NCI-H1048 (cell line): Measurements from ENCODE around the gene CCDC157.
"Not testable (repeated sequence)": the region's sequence is repeated elsewhere in the genome, so short reads cannot be mapped to it uniquely, and the experiment has no call there.

Experiments
- DNase-seq: peaks from one replicate; lab custom pipeline; 2025; lab: John Stamatoyannopoulos, UW

CCDC157 gene

GRCh38 chr22:30392661-30393321 lies 36.0 kb downstream of the CCDC157 start:
- no peak for DNase-seq

- DNase-seq: no peak
These were observed 36.5 kb downstream of the CCDC157 start for GRCh38 chr22:30393322-30393680.

GRCh38 chr22:30393885-30394284 lies 37.1 kb downstream of the CCDC157 start:
- DNase-seq: no peak

GRCh38 chr22:30396871-30397655 lies 40.3 kb downstream of the CCDC157 start, which contains the start of gene SEC14L2:
Gene SEC14L2 (plus strand): TSS chr22:30397018. CDS start chr22:30397117, 99 bp downstream.
- peak; percentile 24 for DNase-seq

GRCh38 chr22:30397656-30398635 lies 41.1 kb downstream of the CCDC157 start:
- no peak for DNase-seq

- no peak for DNase-seq
These were observed 42.2 kb downstream of the CCDC157 start for GRCh38 chr22:30398685-30399680.

- DNase-seq: no peak
These were observed 42.9 kb downstream of the CCDC157 start for GRCh38 chr22:30399718-30400117.

- no peak for DNase-seq
These were observed 43.4 kb downstream of the CCDC157 start for GRCh38 chr22:30400159-30400558.

- not testable (repeated sequence) for DNase-seq
These were observed 44.2 kb downstream of the CCDC157 start for GRCh38 chr22:30401024-30401423.

GRCh38 chr22:30402028-30402765 lies 45.4 kb downstream of the CCDC157 start:
- DNase-seq: no peak

- not testable (repeated sequence) for DNase-seq
These were observed 45.9 kb downstream of the CCDC157 start for GRCh38 chr22:30402766-30403104.

- no peak for DNase-seq
These were observed 47.5 kb downstream of the CCDC157 start for GRCh38 chr22:30404307-30404706.

GRCh38 chr22:30405731-30406130 lies 48.9 kb downstream of the CCDC157 start:
- no peak for DNase-seq

GRCh38 chr22:30406400-30406799 lies 49.6 kb downstream of the CCDC157 start:
- no peak for DNase-seq

GRCh38 chr22:30408388-30409102 lies 51.7 kb downstream of the CCDC157 start:
- no peak for DNase-seq

- no peak for DNase-seq
These were observed 55.0 kb downstream of the CCDC157 start for GRCh38 chr22:30411780-30412179.

GRCh38 chr22:30413001-30413400 lies 56.2 kb downstream of the CCDC157 start:
- no peak for DNase-seq

- no peak for DNase-seq
These were observed 57.1 kb downstream of the CCDC157 start for GRCh38 chr22:30413745-30414524.

GRCh38 chr22:30414525-30415047 lies 57.8 kb downstream of the CCDC157 start:
- no peak for DNase-seq
